Cardiac muscle cell (in vitro differentiated cells and primary cell): ENCODE results near the gene BBS9. TPM values are rescaled to one million over a fixed set of nuclear protein-coding genes. Genes with fewer than 3 reads are reported as not detected.
A peak's percentile ranks its signal among the peaks of the same experiment; 100 is the strongest.

Experiments used
- DNase-seq, 2 donors: peaks; one replicate each; pipeline versions ENCODE4 v3.0.0 to v3.0.0-alpha.2; 2010 to 2017; ENCODE audit warnings: low read depth in 1 of 2, low spot score in 1 of 2
- H3K27ac ChIP-seq: fragments of 200-600 bp; sonication (generic); 2 replicates; pipeline ENCODE4 v1.5.1; 2016
- H3K27me3 ChIP-seq: fragments of 200-600 bp; sonication (generic); 2 replicates; pipeline ENCODE4 v1.6.0; 2016; ENCODE audit warnings: control low read depth
- H3K36me3 ChIP-seq: fragments of 200-600 bp; sonication (generic); 2 replicates; pipeline ENCODE4 v1.5.1; 2016; ENCODE audit warnings: control low read depth
- H3K4me1 ChIP-seq: fragments of 200-600 bp; sonication (generic); 2 replicates; pipeline ENCODE4 v1.8.1; 2017; ENCODE audit warnings: low read depth, mild to moderate bottlenecking, mixed run types
- H3K4me3 ChIP-seq: fragments of 200-600 bp; sonication (generic); 2 replicates; pipeline ENCODE4 v1.5.1; 2016; ENCODE audit warnings: mild to moderate bottlenecking
- H3K9me3 ChIP-seq: fragments of 200-600 bp; sonication (generic); 2 replicates; pipeline ENCODE4 v1.5.1; 2017; ENCODE audit warnings: low read depth, mild to moderate bottlenecking, control low read depth
- polyA plus RNA-seq: library from polyadenylated mRNA; unstranded; fragments of >200 nt; fragmentation: Nextera tagmentation; extraction: Ambion mirVana; gene quantifications from 2 replicates; pipeline ENCODE4 v1.2.1, GENCODE V29; 2016
- total RNA-seq: library from RNA; depleted of rRNA; stranded (reverse); fragments of >200 nt; gene quantifications from 2 replicates; pipeline ENCODE4 v1.2.3, GENCODE V29; 2016
- TF ChIP-seq, protein P1 (sequence below): IDR thresholded peaks from 2 replicates; pipeline ENCODE4 v1.5.1; 2012; ENCODE audit warnings: low read depth, mild to moderate bottlenecking, low read length

The BBS9 gene
- total and polyA plus RNA-seq, 2 experiments from 2014 or later, result 9.8 to 13.2 TPM

DNA sequence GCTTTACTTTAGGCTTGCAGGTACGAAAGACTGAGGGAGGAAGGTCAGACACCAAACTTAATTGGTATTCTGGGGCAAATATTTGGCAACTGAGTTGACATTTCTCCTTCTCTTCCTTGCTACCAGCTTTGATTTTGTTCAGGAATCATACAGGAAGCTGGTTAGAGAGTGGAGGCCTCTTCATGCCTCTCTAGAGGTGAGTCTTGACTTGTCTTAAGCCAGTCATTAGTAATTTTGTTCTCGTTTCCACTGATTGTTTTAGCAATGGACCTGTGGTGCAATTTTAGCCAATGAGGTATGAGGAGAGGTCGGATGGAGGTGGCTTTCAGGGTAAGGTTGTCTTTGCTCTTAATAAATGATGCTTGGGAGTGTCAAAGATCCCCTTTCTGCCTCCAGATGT is 17.8 kb upstream of the BBS9 start:
- Histone ChIP-seq H3K36me3 (no peaks in the 10 kb centered on the region), H3K4me3 (no peak overlapping the region), H3K27ac (no peak overlapping the region), H3K4me1 (peaks cover 8% of the 10 kb centered on the region), H3K27me3 (no peaks in the 10 kb centered on the region), H3K9me3 (no peaks in the 10 kb centered on the region)
- DNase-seq, result no peak
- TF ChIP-seq, protein P1, sequence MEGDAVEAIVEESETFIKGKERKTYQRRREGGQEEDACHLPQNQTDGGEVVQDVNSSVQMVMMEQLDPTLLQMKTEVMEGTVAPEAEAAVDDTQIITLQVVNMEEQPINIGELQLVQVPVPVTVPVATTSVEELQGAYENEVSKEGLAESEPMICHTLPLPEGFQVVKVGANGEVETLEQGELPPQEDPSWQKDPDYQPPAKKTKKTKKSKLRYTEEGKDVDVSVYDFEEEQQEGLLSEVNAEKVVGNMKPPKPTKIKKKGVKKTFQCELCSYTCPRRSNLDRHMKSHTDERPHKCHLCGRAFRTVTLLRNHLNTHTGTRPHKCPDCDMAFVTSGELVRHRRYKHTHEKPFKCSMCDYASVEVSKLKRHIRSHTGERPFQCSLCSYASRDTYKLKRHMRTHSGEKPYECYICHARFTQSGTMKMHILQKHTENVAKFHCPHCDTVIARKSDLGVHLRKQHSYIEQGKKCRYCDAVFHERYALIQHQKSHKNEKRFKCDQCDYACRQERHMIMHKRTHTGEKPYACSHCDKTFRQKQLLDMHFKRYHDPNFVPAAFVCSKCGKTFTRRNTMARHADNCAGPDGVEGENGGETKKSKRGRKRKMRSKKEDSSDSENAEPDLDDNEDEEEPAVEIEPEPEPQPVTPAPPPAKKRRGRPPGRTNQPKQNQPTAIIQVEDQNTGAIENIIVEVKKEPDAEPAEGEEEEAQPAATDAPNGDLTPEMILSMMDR, result no peak

- no peak overlapping the region for H3K27ac ChIP-seq
- DNase-seq, result no peak
- H3K27me3 ChIP-seq, result no peaks in the 10 kb centered on the region
- H3K36me3 ChIP-seq, result no peaks in the 10 kb centered on the region
- no peak overlapping the region for H3K4me3 ChIP-seq
- no peaks in the 10 kb centered on the region for H3K4me1 ChIP-seq
- no peaks in the 10 kb centered on the region for H3K9me3 ChIP-seq
- TF ChIP-seq, protein P1, result no peak
Measured at GRCh38 chr7:33114976-33115375, 14.4 kb upstream of the BBS9 start.

- H3K27me3 ChIP-seq, result no peaks in the 10 kb centered on the region
- H3K36me3 ChIP-seq, result no peaks in the 10 kb centered on the region
- H3K9me3 ChIP-seq, result no peaks in the 10 kb centered on the region
- TF ChIP-seq, protein P1, result no peak
- no peaks in the 10 kb centered on the region for H3K4me1 ChIP-seq
- no peak overlapping the region for H3K27ac ChIP-seq
- DNase-seq, result no peak
- no peak overlapping the region for H3K4me3 ChIP-seq
Measured at GRCh38 chr7:33118383-33118782, 11.0 kb upstream of the BBS9 start.

GRCh38 chr7:33127085-33127484 is 2.3 kb upstream of the BBS9 start:
- no peak for DNase-seq
- H3K27me3 ChIP-seq, result no peaks in the 10 kb centered on the region
- H3K4me3 ChIP-seq, result no peak overlapping the region
- H3K36me3 ChIP-seq, result no peaks in the 10 kb centered on the region
- no peaks in the 10 kb centered on the region for H3K4me1 ChIP-seq
- H3K9me3 ChIP-seq, result no peaks in the 10 kb centered on the region
- H3K27ac ChIP-seq, result no peak overlapping the region
- TF ChIP-seq, protein P1, result no peak

- no peaks in the 10 kb centered on the region for H3K27me3 ChIP-seq
- TF ChIP-seq, protein P1, result no peak
- no peaks in the 10 kb centered on the region for H3K36me3 ChIP-seq
- H3K9me3 ChIP-seq, result no peaks in the 10 kb centered on the region
- H3K4me1 ChIP-seq, result no peaks in the 10 kb centered on the region
- no peak for DNase-seq
- H3K4me3 ChIP-seq, result peak overlapping the region; percentile 79
- H3K27ac ChIP-seq, result peak overlapping the region; percentile 50
Measured at GRCh38 chr7:33128631-33128989, 754 bp upstream of the BBS9 start.

GRCh38 chr7:33129806-33130153 is 416 bp downstream of the BBS9 start:
- TF ChIP-seq, protein P1, result no peak
- no peaks in the 10 kb centered on the region for H3K27me3 ChIP-seq
- H3K27ac ChIP-seq, result no peak overlapping the region
- H3K4me3 ChIP-seq, result peak overlapping the region; percentile 79
- no peak for DNase-seq
- H3K9me3 ChIP-seq, result no peaks in the 10 kb centered on the region
- no peaks in the 10 kb centered on the region for H3K4me1 ChIP-seq
- H3K36me3 ChIP-seq, result no peaks in the 10 kb centered on the region
